Measurements from ENCODE around the gene PGBD1.

Gene PGBD1

GRCh38 chr6:28345201-28345600, 63.8 kb downstream of the PGBD1 start:
- H3K4me3 ChIP-seq (ENCODE audit: low read depth, low read length), result no peak overlapping the region
- no peak for DNase-seq (ENCODE audit: low read depth)
- TF ChIP-seq CTCF (IDR thresholded peaks at IDR 0.05; ENCODE audit: low read depth, low read length), result no peak
- no peak for TF ChIP-seq MYC (IDR thresholded peaks at IDR 0.05; ENCODE audit: low read depth, low read length)
- TF ChIP-seq MAX (IDR thresholded peaks at IDR 0.05; ENCODE audit: low read depth, low read length), result no peak
- TF ChIP-seq POLR2A (IDR thresholded peaks at IDR 0.05; ENCODE audit: extremely low read depth, insufficient read length), result no peak

GRCh38 chr6:28347119-28347518, 65.7 kb downstream of the PGBD1 start:
- TF ChIP-seq POLR2A (IDR thresholded peaks at IDR 0.05; ENCODE audit: extremely low read depth, insufficient read length), result no peak
- no peak for TF ChIP-seq CTCF (IDR thresholded peaks at IDR 0.05; ENCODE audit: low read depth, low read length)
- no peak for TF ChIP-seq MAX (IDR thresholded peaks at IDR 0.05; ENCODE audit: low read depth, low read length)
- TF ChIP-seq MYC (IDR thresholded peaks at IDR 0.05; ENCODE audit: low read depth, low read length), result no peak
- H3K4me3 ChIP-seq (ENCODE audit: low read depth, low read length), result no peak overlapping the region
- no peak for DNase-seq (ENCODE audit: low read depth)

GRCh38 chr6:28349344-28349891, 68.0 kb downstream of the PGBD1 start:
- peak overlapping the region; percentile 91 for H3K4me3 ChIP-seq (ENCODE audit: low read depth, low read length)
- DNase-seq (ENCODE audit: low read depth), result no peak
- no peak for TF ChIP-seq POLR2A (IDR thresholded peaks at IDR 0.05; ENCODE audit: extremely low read depth, insufficient read length)
- TF ChIP-seq MAX (IDR thresholded peaks at IDR 0.05; ENCODE audit: low read depth, low read length), result no peak
- TF ChIP-seq MYC (IDR thresholded peaks at IDR 0.05; ENCODE audit: low read depth, low read length), result no peak
- no peak for TF ChIP-seq CTCF (IDR thresholded peaks at IDR 0.05; ENCODE audit: low read depth, low read length)

GRCh38 chr6:28349892-28350737, 68.7 kb downstream of the PGBD1 start, which contains the start of gene ZKSCAN3:
TSS of gene ZKSCAN3 (plus strand) at chr6:28349947. CDS start at chr6:28359587, 9,640 bp downstream.
- TF ChIP-seq MYC (IDR thresholded peaks at IDR 0.05; ENCODE audit: low read depth, low read length), result peak; percentile 57; the same call in 1 of the 2 replicates
- no peak for TF ChIP-seq CTCF (IDR thresholded peaks at IDR 0.05; ENCODE audit: low read depth, low read length)
- TF ChIP-seq POLR2A (IDR thresholded peaks at IDR 0.05; ENCODE audit: extremely low read depth, insufficient read length), result peak; percentile 75
- TF ChIP-seq MAX (IDR thresholded peaks at IDR 0.05; ENCODE audit: low read depth, low read length), result peak; percentile 57
- peak; percentile 93 for DNase-seq (ENCODE audit: low read depth)
- peak within 1 kb of the TSS; percentile 91 for H3K4me3 ChIP-seq (ENCODE audit: low read depth, low read length)

- TF ChIP-seq MAX (IDR thresholded peaks at IDR 0.05; ENCODE audit: low read depth, low read length), result no peak
- TF ChIP-seq CTCF (IDR thresholded peaks at IDR 0.05; ENCODE audit: low read depth, low read length), result no peak
- TF ChIP-seq POLR2A (IDR thresholded peaks at IDR 0.05; ENCODE audit: extremely low read depth, insufficient read length), result no peak
- no peak for TF ChIP-seq MYC (IDR thresholded peaks at IDR 0.05; ENCODE audit: low read depth, low read length)
- DNase-seq (ENCODE audit: low read depth), result no peak
- H3K4me3 ChIP-seq (ENCODE audit: low read depth, low read length), result peak overlapping the region; percentile 91
These were observed 69.7 kb downstream of the PGBD1 start for GRCh38 chr6:28351087-28351486.
